ENCODE data around the gene TMEM94.

DNA sequence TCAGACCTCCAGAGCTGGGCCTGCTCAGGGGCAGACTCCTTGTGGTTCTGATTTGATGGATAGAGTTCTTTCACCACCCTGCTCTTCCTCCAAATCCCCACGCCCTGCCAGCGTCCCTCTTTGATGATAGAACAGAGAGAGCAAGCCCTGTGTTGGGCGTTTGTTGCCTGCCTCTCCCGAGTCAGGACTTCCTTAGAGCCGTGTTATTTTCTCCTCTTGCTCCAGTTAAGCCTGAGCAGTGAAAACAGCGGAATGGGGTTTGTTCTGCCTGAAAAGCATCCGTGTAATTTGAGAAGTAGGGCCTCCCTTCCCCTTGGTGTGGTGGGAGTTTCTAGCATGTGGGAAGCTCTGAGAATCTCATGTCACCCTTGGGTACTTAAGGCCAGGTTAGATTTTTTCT lies 22.1 kb downstream of the TMEM94 start:
- TF ChIP-seq, protein P1, sequence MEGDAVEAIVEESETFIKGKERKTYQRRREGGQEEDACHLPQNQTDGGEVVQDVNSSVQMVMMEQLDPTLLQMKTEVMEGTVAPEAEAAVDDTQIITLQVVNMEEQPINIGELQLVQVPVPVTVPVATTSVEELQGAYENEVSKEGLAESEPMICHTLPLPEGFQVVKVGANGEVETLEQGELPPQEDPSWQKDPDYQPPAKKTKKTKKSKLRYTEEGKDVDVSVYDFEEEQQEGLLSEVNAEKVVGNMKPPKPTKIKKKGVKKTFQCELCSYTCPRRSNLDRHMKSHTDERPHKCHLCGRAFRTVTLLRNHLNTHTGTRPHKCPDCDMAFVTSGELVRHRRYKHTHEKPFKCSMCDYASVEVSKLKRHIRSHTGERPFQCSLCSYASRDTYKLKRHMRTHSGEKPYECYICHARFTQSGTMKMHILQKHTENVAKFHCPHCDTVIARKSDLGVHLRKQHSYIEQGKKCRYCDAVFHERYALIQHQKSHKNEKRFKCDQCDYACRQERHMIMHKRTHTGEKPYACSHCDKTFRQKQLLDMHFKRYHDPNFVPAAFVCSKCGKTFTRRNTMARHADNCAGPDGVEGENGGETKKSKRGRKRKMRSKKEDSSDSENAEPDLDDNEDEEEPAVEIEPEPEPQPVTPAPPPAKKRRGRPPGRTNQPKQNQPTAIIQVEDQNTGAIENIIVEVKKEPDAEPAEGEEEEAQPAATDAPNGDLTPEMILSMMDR (IDR thresholded peaks at IDR 0.05 in 4 of 5, conservative IDR thresholded peaks at IDR 0.05 in 1 of 5) = no peak
- no peak for TF ChIP-seq POLR2A (IDR thresholded peaks at IDR 0.05)
